ENCODE results near the gene LMBR1. TPM values are rescaled to one million over a fixed set of nuclear protein-coding genes. Genes with fewer than 3 reads are reported as not detected.

The LMBR1 gene
- total and polyA plus RNA-seq, 2 experiments from 2014 or later = 21.8 to 26.7 TPM

DNA sequence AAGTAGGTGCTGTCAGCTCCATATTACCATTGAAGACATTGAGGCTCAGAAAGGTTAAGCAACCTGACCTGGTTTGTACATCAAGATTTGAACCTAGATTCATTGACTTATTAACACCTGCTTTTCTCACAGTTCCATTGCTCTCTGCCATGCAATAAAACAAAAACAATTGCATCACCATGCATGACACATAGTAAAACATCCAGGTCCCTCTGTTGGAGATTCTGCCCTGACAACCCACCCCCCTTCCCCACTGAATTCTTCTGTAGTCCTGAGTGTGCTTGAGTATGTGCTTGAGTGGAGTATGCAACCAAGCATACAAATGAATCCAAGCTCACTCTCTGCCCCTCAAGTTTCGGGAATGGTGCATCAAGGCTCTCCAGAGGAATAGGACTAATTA lies 6.0 kb upstream of the LMBR1 start:
- H3K4me3 ChIP-seq = no peak overlapping the region
- DNase-seq = no peak
- no peak overlapping the region for H3K4me2 ChIP-seq (ENCODE audit: unreplicated experiment)
- no peaks in the 10 kb centered on the region for H3K79me2 ChIP-seq (ENCODE audit: insufficient read depth)
- H3K36me3 ChIP-seq (ENCODE audit: low read depth) = no peaks in the 10 kb centered on the region
- no peaks in the 10 kb centered on the region for H3F3A ChIP-seq (ENCODE audit: insufficient read depth)
- no peaks in the 10 kb centered on the region for H3K27me3 ChIP-seq (replicated peaks; ENCODE audit: insufficient read depth)
- H3K4me1 ChIP-seq (ENCODE audit: insufficient read depth) = no peaks in the 10 kb centered on the region
- H3K27ac ChIP-seq = no peak overlapping the region
- no peaks in the 10 kb centered on the region for H3K9me2 ChIP-seq (ENCODE audit: insufficient read depth)
- no peak for TF ChIP-seq EZH2 (IDR thresholded peaks at IDR 0.05; ENCODE audit: insufficient read depth, poor library complexity, severe bottlenecking)
- no peak for TF ChIP-seq EZH2phosphoT487 (IDR thresholded peaks at IDR 0.05; ENCODE audit: insufficient read depth, low read depth)
- no peaks in the 10 kb centered on the region for H4K20me1 ChIP-seq (ENCODE audit: insufficient read depth)
- no peak overlapping the region for H3K9ac ChIP-seq
- in situ Hi-C loops (cut with MboI) = no loop called here
- H2AFZ ChIP-seq = no peak overlapping the region
- H3K9me3 ChIP-seq (ENCODE audit: low read depth) = no peaks in the 10 kb centered on the region
- WGBS, 2 experiments (ENCODE audit: low coverage in 1 of 2, low lambda C conversion rate in 2 of 2, missing lambda C conversion rate in 2 of 2) = 95% methylated on average over 1 of the region's 1 CpG

- Histone ChIP-seq H3K9ac (no peak overlapping the region), H2AFZ (no peak overlapping the region), H3K9me2 (ENCODE audit: insufficient read depth) (no peaks in the 10 kb centered on the region), H3F3A (ENCODE audit: insufficient read depth) (no peaks in the 10 kb centered on the region), H3K4me2 (ENCODE audit: unreplicated experiment) (no peak overlapping the region), H3K4me1 (ENCODE audit: insufficient read depth) (no peaks in the 10 kb centered on the region), H3K4me3 (no peak overlapping the region), H3K27me3 (replicated peaks; ENCODE audit: insufficient read depth) (no peaks in the 10 kb centered on the region), H3K36me3 (ENCODE audit: low read depth) (no peaks in the 10 kb centered on the region), H4K20me1 (ENCODE audit: insufficient read depth) (no peaks in the 10 kb centered on the region), H3K9me3 (ENCODE audit: low read depth) (no peaks in the 10 kb centered on the region), H3K27ac (no peak overlapping the region), H3K79me2 (ENCODE audit: insufficient read depth) (0 out of 2 replicates have a peak, but pooled peaks cover 4% of the 10 kb centered on the region)
- in situ Hi-C loops (cut with MboI) = no loop called here
- WGBS, 2 experiments (ENCODE audit: low coverage in 1 of 2, low lambda C conversion rate in 2 of 2, missing lambda C conversion rate in 2 of 2) = 50 to 51% methylated on average over 8 of the region's 8 CpGs
- no peak for TF ChIP-seq EZH2phosphoT487 (IDR thresholded peaks at IDR 0.05; ENCODE audit: insufficient read depth, low read depth)
- TF ChIP-seq EZH2 (IDR thresholded peaks at IDR 0.05; ENCODE audit: insufficient read depth, poor library complexity, severe bottlenecking) = no peak
- DNase-seq = peak; percentile 15
Observed at GRCh38 chr7:156897673-156898072, 4.7 kb upstream of the LMBR1 start.

DNA sequence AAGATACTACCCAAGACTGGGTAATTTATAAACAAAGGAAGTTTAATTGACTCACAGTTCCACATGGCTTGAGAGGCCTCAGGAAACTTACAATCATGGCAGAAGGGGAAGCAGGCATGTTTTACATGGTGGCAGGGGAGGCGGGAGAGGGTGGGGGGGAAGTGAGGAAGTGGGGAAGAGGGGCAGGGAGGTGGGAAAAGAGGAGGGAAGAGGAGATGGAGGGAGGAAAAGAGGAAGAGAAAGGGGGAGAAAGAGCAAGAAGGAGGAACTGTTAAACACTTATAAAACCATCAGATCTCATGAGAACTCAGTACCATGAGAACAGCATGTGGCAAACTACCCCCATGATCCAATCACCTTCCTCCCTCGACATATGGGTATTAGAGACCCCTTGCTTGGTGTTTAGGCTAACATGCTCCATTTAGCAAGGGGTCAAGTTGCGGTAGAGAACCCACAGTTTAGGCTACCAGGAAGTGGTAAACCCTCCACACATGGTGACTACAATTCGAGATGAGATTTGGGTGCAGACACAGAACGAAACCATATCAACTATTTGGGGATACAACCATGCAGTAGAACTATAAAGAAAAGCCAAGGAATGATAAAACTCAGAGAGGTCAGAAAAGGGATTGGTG lies 3.5 kb upstream of the LMBR1 start:
- Histone ChIP-seq H3K4me1 (ENCODE audit: insufficient read depth) (peaks cover 3% of the 10 kb centered on the region; the same call in 1 of the 2 replicates), H4K20me1 (ENCODE audit: insufficient read depth) (no peaks in the 10 kb centered on the region), H3K9me2 (ENCODE audit: insufficient read depth) (no peaks in the 10 kb centered on the region), H3K9me3 (ENCODE audit: low read depth) (no peaks in the 10 kb centered on the region), H3F3A (ENCODE audit: insufficient read depth) (0 out of 2 replicates have a peak, but pooled peaks cover 6% of the 10 kb centered on the region), H3K27ac (no peak overlapping the region), H2AFZ (no peak overlapping the region), H3K79me2 (ENCODE audit: insufficient read depth) (peaks cover 13% of the 10 kb centered on the region), H3K9ac (no peak overlapping the region), H3K27me3 (replicated peaks; ENCODE audit: insufficient read depth) (no peaks in the 10 kb centered on the region), H3K4me2 (ENCODE audit: unreplicated experiment) (no peak overlapping the region), H3K36me3 (ENCODE audit: low read depth) (no peaks in the 10 kb centered on the region), H3K4me3 (no peak overlapping the region)
- WGBS, 2 experiments (ENCODE audit: low coverage in 1 of 2, low lambda C conversion rate in 2 of 2, missing lambda C conversion rate in 2 of 2) = 81 to 85% methylated on average over 4 to 5 of the region's 5 CpGs
- no peak for DNase-seq
- TF ChIP-seq EZH2phosphoT487 (IDR thresholded peaks at IDR 0.05; ENCODE audit: insufficient read depth, low read depth) = no peak
- no peak for TF ChIP-seq EZH2 (IDR thresholded peaks at IDR 0.05; ENCODE audit: insufficient read depth, poor library complexity, severe bottlenecking)
- in situ Hi-C loops (cut with MboI) = no loop called here

GRCh38 chr7:156895024-156895780 lies 2.2 kb upstream of the LMBR1 start:
- Histone ChIP-seq H3K9ac (no peak overlapping the region), H3K79me2 (ENCODE audit: insufficient read depth) (peaks cover 24% of the 10 kb centered on the region), H3K4me3 (no peak overlapping the region), H3K4me2 (ENCODE audit: unreplicated experiment) (no peak overlapping the region), H3K27me3 (replicated peaks; ENCODE audit: insufficient read depth) (no peaks in the 10 kb centered on the region), H3K9me2 (ENCODE audit: insufficient read depth) (no peaks in the 10 kb centered on the region), H2AFZ (no peak overlapping the region), H3F3A (ENCODE audit: insufficient read depth) (0 out of 2 replicates have a peak, but pooled peaks cover 6% of the 10 kb centered on the region), H4K20me1 (ENCODE audit: insufficient read depth) (no peaks in the 10 kb centered on the region), H3K36me3 (ENCODE audit: low read depth) (no peaks in the 10 kb centered on the region), H3K27ac (no peak overlapping the region), H3K4me1 (ENCODE audit: insufficient read depth) (peaks cover 3% of the 10 kb centered on the region; the same call in 1 of the 2 replicates), H3K9me3 (ENCODE audit: low read depth) (no peaks in the 10 kb centered on the region)
- DNase-seq = no peak
- TF ChIP-seq EZH2 (IDR thresholded peaks at IDR 0.05; ENCODE audit: insufficient read depth, poor library complexity, severe bottlenecking) (no peak), EZH2phosphoT487 (IDR thresholded peaks at IDR 0.05; ENCODE audit: insufficient read depth, low read depth) (no peak)
- WGBS, 2 experiments (ENCODE audit: low coverage in 1 of 2, low lambda C conversion rate in 2 of 2, missing lambda C conversion rate in 2 of 2) = 75 to 86% methylated on average over 6 of the region's 6 CpGs
- in situ Hi-C loops (cut with MboI) = no loop called here

All from GM23248 (cell line).